Type B pancreatic cell (in vitro differentiated cells): ENCODE results near the gene SLC25A6. TPM values are rescaled to one million over a fixed set of nuclear protein-coding genes. Genes with fewer than 3 reads are reported as not detected.
A peak's percentile ranks its signal among the peaks of the same experiment; 100 is the strongest.

Experiments
- DNase-seq: peaks from one replicate; pipeline ENCODE4 v3.0.0; 2021; ENCODE audit warnings: mixed read lengths; ENCODE audit not compliant: unreplicated experiment; ENCODE audit errors: extremely low spot score
- H3K27ac Mint-ChIP-seq: 2 replicates; pipeline ENCODE4 v1.8.0; 2021; ENCODE audit warnings: mild to moderate bottlenecking, mixed read lengths
- H3K27me3 Mint-ChIP-seq: 2 replicates; pipeline ENCODE4 v1.8.0; 2021; ENCODE audit warnings: mixed read lengths
- H3K36me3 Mint-ChIP-seq: 2 replicates; pipeline ENCODE4 v1.8.0; 2021; ENCODE audit warnings: mixed read lengths
- H3K4me1 Mint-ChIP-seq: one replicate; pipeline ENCODE4 v1.8.0; 2021; ENCODE audit warnings: mixed read lengths; ENCODE audit not compliant: unreplicated experiment
- H3K4me3 Mint-ChIP-seq: 2 replicates; pipeline ENCODE4 v1.8.0; 2021; ENCODE audit warnings: mild to moderate bottlenecking, mixed read lengths
- H3K9me3 Mint-ChIP-seq: 2 replicates; pipeline ENCODE4 v1.8.0; 2021; ENCODE audit warnings: mixed read lengths
- CTCF ChIP-seq: fragments of 200-600 bp; sonication (generic); conservative IDR thresholded peaks from 2 replicates; pipeline ENCODE4 v1.5.0; 2021; ENCODE audit warnings: antibody characterized with exemption, mild to moderate bottlenecking
- total RNA-seq: library from RNA; stranded (reverse); gene quantifications from 2 replicates; pipeline ENCODE4 v1.2.1, GENCODE V29; 2021; ENCODE audit warnings: low replicate concordance

The SLC25A6 gene
- total RNA-seq, 1 donor from 2014 or later = 489 TPM

- H3K27me3 Mint-ChIP-seq = no peaks in the 10 kb centered on the region
- H3K27ac Mint-ChIP-seq = no peak overlapping the region
- no peak for DNase-seq
- H3K9me3 Mint-ChIP-seq = no peaks in the 10 kb centered on the region
- no peak for TF ChIP-seq CTCF
- no peaks in the 10 kb centered on the region for H3K4me1 Mint-ChIP-seq
- H3K36me3 Mint-ChIP-seq = peaks cover 14% of the 10 kb centered on the region
- H3K4me3 Mint-ChIP-seq = peak overlapping the region; percentile 70
Observed at GRCh38 chrX:1389993-1390285, 2.0 kb downstream of the SLC25A6 start.

- Mint-ChIP-seq H3K36me3 (peaks cover 18% of the 10 kb centered on the region), H3K4me3 (peak overlapping the region; percentile 36), H3K9me3 (no peaks in the 10 kb centered on the region), H3K27ac (no peak overlapping the region), H3K27me3 (no peaks in the 10 kb centered on the region), H3K4me1 (no peaks in the 10 kb centered on the region)
- DNase-seq = no peak
- no peak for TF ChIP-seq CTCF
Observed at GRCh38 chrX:1389181-1389992, 2.5 kb downstream of the SLC25A6 start.

- Mint-ChIP-seq H3K9me3 (no peaks in the 10 kb centered on the region), H3K4me1 (no peaks in the 10 kb centered on the region), H3K36me3 (peaks cover 18% of the 10 kb centered on the region), H3K27ac (peak overlapping the region; percentile 76), H3K27me3 (no peaks in the 10 kb centered on the region), H3K4me3 (peak overlapping the region; percentile 75)
- TF ChIP-seq CTCF = no peak
- no peak for DNase-seq
Observed at GRCh38 chrX:1388651-1389050, 3.3 kb downstream of the SLC25A6 start.

GRCh38 chrX:1387141-1387776, 4.7 kb downstream of the SLC25A6 start:
- DNase-seq = no peak
- peaks cover 18% of the 10 kb centered on the region for H3K36me3 Mint-ChIP-seq
- peak overlapping the region; percentile 75 for H3K4me3 Mint-ChIP-seq
- H3K4me1 Mint-ChIP-seq = no peaks in the 10 kb centered on the region
- TF ChIP-seq CTCF = no peak
- no peaks in the 10 kb centered on the region for H3K9me3 Mint-ChIP-seq
- peak overlapping the region; percentile 76 for H3K27ac Mint-ChIP-seq
- H3K27me3 Mint-ChIP-seq = no peaks in the 10 kb centered on the region

GRCh38 chrX:1386338-1387127, 5.4 kb downstream of the SLC25A6 start:
- DNase-seq = no peak
- peak overlapping the region; percentile 8 for H3K4me3 Mint-ChIP-seq
- peak overlapping the region; percentile 44 for H3K27ac Mint-ChIP-seq
- H3K4me1 Mint-ChIP-seq = no peaks in the 10 kb centered on the region
- H3K27me3 Mint-ChIP-seq = no peaks in the 10 kb centered on the region
- TF ChIP-seq CTCF = no peak
- H3K9me3 Mint-ChIP-seq = no peaks in the 10 kb centered on the region
- H3K36me3 Mint-ChIP-seq = peaks cover 18% of the 10 kb centered on the region
